ENCODE measurements around the gene GPR148. TPM values are rescaled to one million over a fixed set of nuclear protein-coding genes. Genes with fewer than 3 reads are reported as not detected.
"Not testable (repeated sequence)": the region's sequence is repeated elsewhere in the genome, so short reads cannot be mapped to it uniquely, and the experiment has no call there.

Gene GPR148
- total RNA-seq, 1 experiment from 2014 or later, result not detected

- no peak overlapping the region for H3K4me3 ChIP-seq (ENCODE audit: low read depth, low read length)
- ChIA-PET POLR2A (no interaction called here), CTCF (interaction anchor here (0.6 to 1.1 kb wide), 2 partner anchors 11 to 1817 kb away, joined by 3 to 5 read pairs; no protein-coding TSS in a partner anchor)
- peaks cover 5% of the 10 kb centered on the region for H3K4me1 Mint-ChIP-seq (ENCODE audit: low read depth, unreplicated experiment)
- H3K36me3 ChIP-seq (ENCODE audit: control insufficient read depth, insufficient read depth, low read length), result no peaks in the 10 kb centered on the region
- no peaks in the 10 kb centered on the region for H3K27me3 ChIP-seq (replicated peaks; ENCODE audit: control insufficient read depth, insufficient read depth, low read length)
- no peaks in the 10 kb centered on the region for H3K27me3 Mint-ChIP-seq (ENCODE audit: insufficient read depth, unreplicated experiment)
- H3K36me3 Mint-ChIP-seq (ENCODE audit: insufficient read depth, unreplicated experiment), result no peaks in the 10 kb centered on the region
- H3K4me3 Mint-ChIP-seq (ENCODE audit: unreplicated experiment), result no peak overlapping the region
- no TSS peak for BruUV-seq (replicated peaks)
- no peak for DNase-seq
- peaks cover 14% of the 10 kb centered on the region for H3K4me1 ChIP-seq
- H3K9me3 ChIP-seq, result no peaks in the 10 kb centered on the region
- TF ChIP-seq CTCF (IDR thresholded peaks at IDR 0.05; ENCODE audit: insufficient read depth in 1 of 2, low read depth in 1 of 2, low read length in 1 of 2, severe bottlenecking in 1 of 2, unreplicated experiment in 1 of 2), result no peak
- no peak overlapping the region for H3K27ac Mint-ChIP-seq (ENCODE audit: unreplicated experiment)
- H3K9me3 Mint-ChIP-seq (ENCODE audit: unreplicated experiment), result no peaks in the 10 kb centered on the region
- intact Hi-C loops (cut with micrococcal nuclease; ENCODE audit: unreplicated experiment), result no loop called here
Observed at GRCh38 chr2:130729322-130730299, 741 bp downstream of the GPR148 start.

GRCh38 chr2:130732257-130732656 lies 3.4 kb downstream of the GPR148 start:
- H3K4me1 Mint-ChIP-seq (ENCODE audit: low read depth, unreplicated experiment); CTCF ChIA-PET; H3K4me3 Mint-ChIP-seq (ENCODE audit: unreplicated experiment); H3K27me3 ChIP-seq (replicated peaks; ENCODE audit: control insufficient read depth, insufficient read depth, low read length); H3K9me3 Mint-ChIP-seq (ENCODE audit: unreplicated experiment); BruUV-seq (replicated peaks); H3K27me3 Mint-ChIP-seq (ENCODE audit: insufficient read depth, unreplicated experiment); H3K4me3 ChIP-seq (ENCODE audit: low read depth, low read length); H3K36me3 ChIP-seq (ENCODE audit: control insufficient read depth, insufficient read depth, low read length); H3K4me1 ChIP-seq; H3K36me3 Mint-ChIP-seq (ENCODE audit: insufficient read depth, unreplicated experiment); H3K27ac Mint-ChIP-seq (ENCODE audit: unreplicated experiment); H3K9me3 ChIP-seq; POLR2A ChIA-PET; DNase-seq; intact Hi-C loops (cut with micrococcal nuclease; ENCODE audit: unreplicated experiment): not testable (repeated sequence)

- H3K4me1 Mint-ChIP-seq (ENCODE audit: low read depth, unreplicated experiment), result peaks cover 6% of the 10 kb centered on the region
- H3K9me3 Mint-ChIP-seq (ENCODE audit: unreplicated experiment), result no peaks in the 10 kb centered on the region
- H3K4me3 Mint-ChIP-seq (ENCODE audit: unreplicated experiment), result no peak overlapping the region
- POLR2A ChIA-PET, result no interaction called here
- CTCF ChIA-PET, result no interaction called here
- H3K27ac Mint-ChIP-seq (ENCODE audit: unreplicated experiment), result no peak overlapping the region
- no peaks in the 10 kb centered on the region for H3K9me3 ChIP-seq
- H3K4me1 ChIP-seq, result no peaks in the 10 kb centered on the region
- TF ChIP-seq CTCF (IDR thresholded peaks at IDR 0.05; ENCODE audit: insufficient read depth in 1 of 2, low read depth in 1 of 2, low read length in 1 of 2, severe bottlenecking in 1 of 2, unreplicated experiment in 1 of 2), result no peak
- H3K4me3 ChIP-seq (ENCODE audit: low read depth, low read length), result no peak overlapping the region
- no peaks in the 10 kb centered on the region for H3K27me3 Mint-ChIP-seq (ENCODE audit: insufficient read depth, unreplicated experiment)
- no peaks in the 10 kb centered on the region for H3K36me3 Mint-ChIP-seq (ENCODE audit: insufficient read depth, unreplicated experiment)
- no TSS peak for BruUV-seq (replicated peaks)
- H3K36me3 ChIP-seq (ENCODE audit: control insufficient read depth, insufficient read depth, low read length), result no peaks in the 10 kb centered on the region
- H3K27me3 ChIP-seq (replicated peaks; ENCODE audit: control insufficient read depth, insufficient read depth, low read length), result no peaks in the 10 kb centered on the region
- intact Hi-C loops (cut with micrococcal nuclease; ENCODE audit: unreplicated experiment), result no loop called here
- DNase-seq, result no peak
Observed at GRCh38 chr2:130735200-130735599, 6.3 kb downstream of the GPR148 start.
